ENCODE data around the gene FBXL13.
"Not testable (repeated sequence)": the region's sequence is repeated elsewhere in the genome, so short reads cannot be mapped to it uniquely, and the experiment has no call there.

The FBXL13 gene

GRCh38 chr7:102770467-102770866 lies 304.1 kb downstream of the FBXL13 start:
- H3K27ac ChIP-seq (ENCODE audit: low read depth, low read length); H3K4me3 ChIP-seq (ENCODE audit: low read depth in 1 of 5, low read length in 5 of 5); H3K4me1 ChIP-seq (ENCODE audit: control insufficient read depth in 5 of 5, insufficient read depth in 5 of 5, low read length in 5 of 5): not testable (repeated sequence)

GRCh38 chr7:102769657-102770192 lies 304.9 kb downstream of the FBXL13 start:
- not testable (repeated sequence) for H3K36me3 ChIP-seq (ENCODE audit: control insufficient read depth in 5 of 5, insufficient read depth in 5 of 5, low read length in 5 of 5); H3K4me1 ChIP-seq (ENCODE audit: control insufficient read depth in 5 of 5, insufficient read depth in 5 of 5, low read length in 5 of 5); H3K27ac ChIP-seq (ENCODE audit: low read depth, low read length); H3K9me3 ChIP-seq (ENCODE audit: control insufficient read depth in 5 of 5, low read length in 5 of 5); H3K27me3 ChIP-seq (ENCODE audit: control insufficient read depth in 5 of 5, insufficient read depth in 4 of 5, low read length in 5 of 5); H3K9ac ChIP-seq (ENCODE audit: low read length in 5 of 5); H3K4me3 ChIP-seq (ENCODE audit: low read depth in 1 of 5, low read length in 5 of 5)

More at GRCh38 chr7:102770467-102770866, 304.1 kb downstream of the FBXL13 start:
- not testable (repeated sequence) for H3K27me3 ChIP-seq (ENCODE audit: control insufficient read depth in 5 of 5, insufficient read depth in 4 of 5, low read length in 5 of 5); H3K9me3 ChIP-seq (ENCODE audit: control insufficient read depth in 5 of 5, low read length in 5 of 5); H3K9ac ChIP-seq (ENCODE audit: low read length in 5 of 5); H3K36me3 ChIP-seq (ENCODE audit: control insufficient read depth in 5 of 5, insufficient read depth in 5 of 5, low read length in 5 of 5)

GRCh38 chr7:102763295-102763905 lies 311.2 kb downstream of the FBXL13 start:
- H3K36me3 ChIP-seq (ENCODE audit: control insufficient read depth in 5 of 5, insufficient read depth in 5 of 5, low read length in 5 of 5); H3K4me1 ChIP-seq (ENCODE audit: control insufficient read depth in 5 of 5, insufficient read depth in 5 of 5, low read length in 5 of 5); H3K27ac ChIP-seq (ENCODE audit: low read depth, low read length); H3K9ac ChIP-seq (ENCODE audit: low read length in 5 of 5); H3K4me3 ChIP-seq (ENCODE audit: low read depth in 1 of 5, low read length in 5 of 5); H3K9me3 ChIP-seq (ENCODE audit: control insufficient read depth in 5 of 5, low read length in 5 of 5); H3K27me3 ChIP-seq (ENCODE audit: control insufficient read depth in 5 of 5, insufficient read depth in 4 of 5, low read length in 5 of 5): not testable (repeated sequence)

Measured in subcutaneous abdominal adipose tissue (tissue), 5 donors.